IPS-18c (cell line): Measurements from ENCODE around the gene MVB12A.
A peak's percentile ranks its signal among the peaks of the same experiment; 100 is the strongest.

Source experiments
- H3K4me3 ChIP-seq: 2 replicates; pipeline ENCODE4 v1.7.0; 2013; ENCODE audit warnings: low read depth, mild to moderate bottlenecking, low read length, moderate library complexity; ENCODE audit not compliant: insufficient read depth
- H3K9me3 ChIP-seq: one replicate; pipeline ENCODE4 v1.6.1; 2013; ENCODE audit warnings: mild to moderate bottlenecking, low read length, moderate library complexity; ENCODE audit not compliant: control insufficient read depth, insufficient read depth

Gene MVB12A

GRCh38 chr19:17457616-17458015, 37.8 kb downstream of the MVB12A start:
- Histone ChIP-seq H3K4me3 (no peak overlapping the region), H3K9me3 (no peaks in the 10 kb centered on the region)

- Histone ChIP-seq H3K4me3 (no peak overlapping the region), H3K9me3 (no peaks in the 10 kb centered on the region)
Measured at GRCh38 chr19:17458970-17459369, 39.1 kb downstream of the MVB12A start.

GRCh38 chr19:17460372-17461230, 40.8 kb downstream of the MVB12A start, which contains the start of gene NXNL1:
Gene NXNL1 (minus strand): TSS chr19:17460926. CDS start chr19:17460869, 57 bp downstream.
- H3K4me3 ChIP-seq: no peak within 1 kb of the TSS
- H3K9me3 ChIP-seq: no peaks in the 10 kb centered on the region

GRCh38 chr19:17466487-17466850, 46.6 kb downstream of the MVB12A start:
- Histone ChIP-seq H3K9me3 (no peaks in the 10 kb centered on the region), H3K4me3 (no peak overlapping the region)

GRCh38 chr19:17467471-17468301, 47.8 kb downstream of the MVB12A start:
- Histone ChIP-seq H3K9me3 (no peaks in the 10 kb centered on the region), H3K4me3 (no peak overlapping the region)

GRCh38 chr19:17468302-17469091, 48.6 kb downstream of the MVB12A start:
- Histone ChIP-seq H3K4me3 (peak overlapping the region; percentile 89), H3K9me3 (no peaks in the 10 kb centered on the region)

- Histone ChIP-seq H3K9me3 (no peaks in the 10 kb centered on the region), H3K4me3 (peak overlapping the region; percentile 89)
Measured at GRCh38 chr19:17469092-17469480, 49.2 kb downstream of the MVB12A start.

GRCh38 chr19:17469481-17470067, 49.7 kb downstream of the MVB12A start:
- no peaks in the 10 kb centered on the region for H3K9me3 ChIP-seq
- H3K4me3 ChIP-seq: peak overlapping the region; percentile 89

GRCh38 chr19:17470068-17470841, 50.4 kb downstream of the MVB12A start, which contains the start of gene SLC27A1:
Gene SLC27A1 (plus strand): TSS chr19:17470524. CDS start chr19:17470541, 17 bp downstream.
- Histone ChIP-seq H3K4me3 (peak within 1 kb of the TSS; percentile 89), H3K9me3 (no peaks in the 10 kb centered on the region)

- peak overlapping the region; percentile 89 for H3K4me3 ChIP-seq
- no peaks in the 10 kb centered on the region for H3K9me3 ChIP-seq
Measured at GRCh38 chr19:17471410-17472125, 51.7 kb downstream of the MVB12A start.

- H3K9me3 ChIP-seq: no peaks in the 10 kb centered on the region
- no peak overlapping the region for H3K4me3 ChIP-seq
Measured at GRCh38 chr19:17473041-17473440, 53.2 kb downstream of the MVB12A start.
